GM23248 (cell line): ENCODE results near the gene COX5A. TPM values are rescaled to one million over a fixed set of nuclear protein-coding genes. Genes with fewer than 3 reads are reported as not detected.
"Not testable (repeated sequence)": the region's sequence is repeated elsewhere in the genome, so short reads cannot be mapped to it uniquely, and the experiment has no call there.

Experiments used
- DNase-seq: peaks from one replicate; pipeline ENCODE4 v3.0.0-alpha.2; 2015
- H2AFZ ChIP-seq: fragments of 200-600 bp; sonication (generic); 2 replicates; pipeline ENCODE4 v1.6.1; 2016; ENCODE audit warnings: antibody characterized with exemption
- H3F3A ChIP-seq: fragments of 200-600 bp; sonication (generic); 2 replicates; pipeline ENCODE4 v1.6.1; 2016; ENCODE audit warnings: mild to moderate bottlenecking, antibody characterized with exemption, mixed run types; ENCODE audit not compliant: insufficient read depth
- H3K27ac ChIP-seq: fragments of 200-600 bp; sonication (generic); 2 replicates; pipeline ENCODE4 v1.5.1; 2016; ENCODE audit warnings: mild to moderate bottlenecking
- H3K27me3 ChIP-seq: fragments of 200-600 bp; sonication (generic); replicated peaks from 2 replicates; pipeline ENCODE4 v1.6.1; 2016; ENCODE audit warnings: mild to moderate bottlenecking; ENCODE audit not compliant: insufficient read depth
- H3K36me3 ChIP-seq: fragments of 200-600 bp; sonication (generic); 2 replicates; pipeline ENCODE4 v1.6.1; 2016; ENCODE audit warnings: low read depth, mild to moderate bottlenecking
- H3K4me1 ChIP-seq: fragments of 200-600 bp; sonication (generic); 2 replicates; pipeline ENCODE4 v1.6.1; 2016; ENCODE audit warnings: mild to moderate bottlenecking; ENCODE audit not compliant: insufficient read depth
- H3K4me2 ChIP-seq: fragments of 200-600 bp; sonication (generic); one replicate; pipeline ENCODE4 v1.6.1; 2016; ENCODE audit warnings: mild to moderate bottlenecking; ENCODE audit not compliant: unreplicated experiment
- H3K4me3 ChIP-seq: fragments of 200-600 bp; sonication (generic); 2 replicates; pipeline ENCODE4 v1.5.1; 2016; ENCODE audit warnings: mild to moderate bottlenecking
- H3K79me2 ChIP-seq: fragments of 200-600 bp; sonication (generic); 2 replicates; pipeline ENCODE4 v1.6.1; 2016; ENCODE audit warnings: mild to moderate bottlenecking; ENCODE audit not compliant: insufficient read depth
- H3K9ac ChIP-seq: fragments of 200-600 bp; sonication (generic); 2 replicates; pipeline ENCODE4 v1.6.1; 2016; ENCODE audit warnings: mild to moderate bottlenecking
- H3K9me2 ChIP-seq: fragments of 200-600 bp; sonication (generic); 2 replicates; pipeline ENCODE4 v1.6.1; 2016; ENCODE audit warnings: mixed run types, mild to moderate bottlenecking, moderate library complexity; ENCODE audit not compliant: insufficient read depth
- H3K9me3 ChIP-seq: fragments of 200-600 bp; sonication (generic); one replicate; pipeline ENCODE4 v1.6.1; 2017; ENCODE audit warnings: low read depth
- H4K20me1 ChIP-seq: fragments of 200-600 bp; sonication (generic); 2 replicates; pipeline ENCODE4 v1.6.0; 2016; ENCODE audit not compliant: insufficient read depth
- EZH2 ChIP-seq: fragments of 200-600 bp; sonication (generic); IDR thresholded peaks from 2 replicates; pipeline ENCODE4 v1.6.1; 2018; ENCODE audit warnings: antibody characterized with exemption, mild to moderate bottlenecking; ENCODE audit not compliant: insufficient read depth, poor library complexity, severe bottlenecking
- EZH2phosphoT487 ChIP-seq: fragments of 200-600 bp; sonication (generic); IDR thresholded peaks from 2 replicates; pipeline ENCODE4 v1.6.1; 2018; ENCODE audit warnings: antibody characterized with exemption, moderate library complexity, mild to moderate bottlenecking, low read depth; ENCODE audit not compliant: insufficient read depth
- WGBS, 2 experiments: methylation state at CpG; one replicate each; pipeline ENCODE4 v1.1.6; 2015 to 2017; ENCODE audit warnings: low lambda C conversion rate in 2 of 2, low coverage in 1 of 2; ENCODE audit errors: missing lambda C conversion rate in 2 of 2; 5-methylcytosine and 5-hydroxymethylcytosine counted together
- in situ Hi-C: fragments of 300-500 bp; cut with MboI; formaldehyde crosslinking; loops from 2 replicates; pipeline ENCODE4 v1.15.0; 2020
- polyA plus RNA-seq: library from polyadenylated mRNA; unstranded; fragments of >200 nt; fragmentation: Nextera tagmentation; extraction: Ambion mirVana; gene quantifications from 2 replicates; pipeline ENCODE4 v1.2.1, GENCODE V29; 2016
- total RNA-seq: library from RNA; depleted of rRNA; stranded (reverse); fragments of >200 nt; shearing (Covaris generic); gene quantifications from 2 replicates; pipeline ENCODE4 v1.2.3, GENCODE V29; 2014

The COX5A gene
- total and polyA plus RNA-seq, 2 experiments from 2014 or later, result 48.2 to 321 TPM

- peak overlapping the region; percentile 95 for H2AFZ ChIP-seq
- H3K36me3 ChIP-seq, result no peaks in the 10 kb centered on the region
- H3K79me2 ChIP-seq, result peaks cover 17% of the 10 kb centered on the region; the same call in 1 of the 2 replicates
- no peaks in the 10 kb centered on the region for H4K20me1 ChIP-seq
- peak; percentile 60 for DNase-seq
- H3K27me3 ChIP-seq, result no peaks in the 10 kb centered on the region
- H3K9me3 ChIP-seq, result no peaks in the 10 kb centered on the region
- WGBS, 2 experiments, result 7 to 9% methylated on average over 8 of the region's 8 CpGs
- peak overlapping the region; percentile 82 for H3K4me2 ChIP-seq
- in situ Hi-C loops, result no loop called here
- H3K9ac ChIP-seq, result peak overlapping the region; percentile 90
- H3K9me2 ChIP-seq, result no peaks in the 10 kb centered on the region
- peak overlapping the region; percentile 3; the same call in 1 of the 2 replicates for H3K27ac ChIP-seq
- H3K4me1 ChIP-seq, result peaks cover 20% of the 10 kb centered on the region
- TF ChIP-seq EZH2phosphoT487 (no peak), EZH2 (no peak)
- H3K4me3 ChIP-seq, result peak overlapping the region; percentile 93
- H3F3A ChIP-seq, result peaks cover 7% of the 10 kb centered on the region; the same call in 1 of the 2 replicates
Measured at GRCh38 chr15:74889390-74889882, 48.4 kb downstream of the COX5A start.

- H3F3A ChIP-seq, result peaks cover 7% of the 10 kb centered on the region; the same call in 1 of the 2 replicates
- WGBS, 2 experiments, result 98 to 99% methylated on average over 4 of the region's 4 CpGs
- H4K20me1 ChIP-seq, result no peaks in the 10 kb centered on the region
- H3K36me3 ChIP-seq, result no peaks in the 10 kb centered on the region
- DNase-seq, result no peak
- H3K9me3 ChIP-seq, result no peaks in the 10 kb centered on the region
- H3K4me3 ChIP-seq, result no peak overlapping the region
- no peaks in the 10 kb centered on the region for H3K27me3 ChIP-seq
- H3K4me1 ChIP-seq, result peaks cover 20% of the 10 kb centered on the region
- no peak overlapping the region for H3K4me2 ChIP-seq
- no peaks in the 10 kb centered on the region for H3K9me2 ChIP-seq
- in situ Hi-C loops, result no loop called here
- peaks cover 17% of the 10 kb centered on the region; the same call in 1 of the 2 replicates for H3K79me2 ChIP-seq
- H3K9ac ChIP-seq, result no peak overlapping the region
- H2AFZ ChIP-seq, result no peak overlapping the region
- no peak overlapping the region for H3K27ac ChIP-seq
- TF ChIP-seq EZH2 (no peak), EZH2phosphoT487 (no peak)
Measured at GRCh38 chr15:74888716-74889115, 49.2 kb downstream of the COX5A start.

DNA sequence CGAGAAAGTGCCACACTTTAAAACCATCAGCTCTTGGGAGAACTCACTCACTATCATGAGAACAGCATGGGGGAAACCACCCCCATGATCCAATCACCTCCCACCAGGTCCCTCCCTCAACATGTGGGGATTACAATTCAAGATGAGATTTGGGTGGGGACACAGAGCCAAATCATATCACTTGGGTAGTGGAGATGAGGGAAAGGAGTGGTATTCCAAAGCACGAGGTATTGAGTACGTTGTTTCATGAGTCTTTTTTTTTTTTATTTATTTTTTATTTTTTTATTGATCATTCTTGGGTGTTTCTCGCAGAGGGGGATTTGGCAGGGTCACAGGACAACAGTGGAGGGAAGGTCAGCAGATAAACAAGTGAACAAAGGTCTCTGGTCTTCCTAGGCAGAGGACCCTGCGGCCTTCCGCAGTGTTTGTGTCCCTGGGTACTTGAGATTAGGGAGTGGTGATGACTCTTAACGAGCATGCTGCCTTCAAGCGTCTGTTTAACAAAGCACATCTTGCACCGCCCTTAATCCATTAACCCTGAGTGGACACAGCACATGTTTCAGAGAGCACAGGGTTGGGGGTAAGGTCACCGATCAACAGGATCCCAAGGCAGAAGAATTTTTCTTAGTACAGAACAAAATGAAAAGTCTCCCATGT, 50.2 kb downstream of the COX5A start:
- H3F3A ChIP-seq, H3K27ac ChIP-seq, H3K27me3 ChIP-seq, H3K9ac ChIP-seq, H4K20me1 ChIP-seq, H3K4me3 ChIP-seq, H3K4me2 ChIP-seq, H3K9me3 ChIP-seq, H3K9me2 ChIP-seq, H3K36me3 ChIP-seq, H2AFZ ChIP-seq, DNase-seq, in situ Hi-C loops: not testable (repeated sequence)
- peaks cover 20% of the 10 kb centered on the region for H3K4me1 ChIP-seq
- peaks cover 17% of the 10 kb centered on the region; the same call in 1 of the 2 replicates for H3K79me2 ChIP-seq
- 80 to 92% methylated on average over 8 to 10 of the region's 10 CpGs for WGBS, 2 experiments

- WGBS, 2 experiments, result 76 to 79% methylated on average over 5 of the region's 5 CpGs
- Histone ChIP-seq H3K36me3 (no peaks in the 10 kb centered on the region), H3K9me3 (no peaks in the 10 kb centered on the region), H3K4me2 (no peak overlapping the region), H3K27ac (no peak overlapping the region), H3K4me1 (peaks cover 20% of the 10 kb centered on the region), H3K4me3 (no peak overlapping the region), H3K27me3 (no peaks in the 10 kb centered on the region), H3K79me2 (peaks cover 6% of the 10 kb centered on the region; the same call in 1 of the 2 replicates), H3K9ac (no peak overlapping the region), H2AFZ (no peak overlapping the region), H4K20me1 (no peaks in the 10 kb centered on the region), H3F3A (peaks cover 7% of the 10 kb centered on the region; the same call in 1 of the 2 replicates), H3K9me2 (no peaks in the 10 kb centered on the region)
- DNase-seq, result no peak
- no peak for TF ChIP-seq EZH2
- no peak for TF ChIP-seq EZH2phosphoT487
- in situ Hi-C loops, result no loop called here
Measured at GRCh38 chr15:74885461-74885860, 52.4 kb downstream of the COX5A start.
